Natural killer cell (primary cell): ENCODE measurements around the gene CEACAM7. TPM values are rescaled to one million over a fixed set of nuclear protein-coding genes. Genes with fewer than 3 reads are reported as not detected.

ENCODE experiments used
- ATAC-seq, 3 donors: fragments of 150-1000 bp in 2 of 3; fragments of 200-7000 bp in 1 of 3; cut with Tn5 transposase; 1 replicate in 1 of 3; 2 replicates in 2 of 3; pipeline ENCODE4 v1.10.0; 2021; ENCODE audit warnings: mild to moderate bottlenecking in 2 of 3, moderate library complexity in 2 of 3
- DNase-seq, 2 donors: peaks; one replicate each; pipeline versions ENCODE4 v3.0.0 to v3.0.0-alpha.2; 2013 to 2021; ENCODE audit warnings: mixed read lengths in 1 of 2
- H3K27ac ChIP-seq: one replicate; pipeline ENCODE4 v1.5.1; 2013; ENCODE audit warnings: mild to moderate bottlenecking, low read length
- H3K27me3 ChIP-seq: one replicate; pipeline ENCODE4 v1.6.1; 2013; ENCODE audit warnings: low read length; ENCODE audit not compliant: control insufficient read depth, insufficient read depth
- H3K36me3 ChIP-seq: one replicate; pipeline ENCODE4 v1.6.1; 2013; ENCODE audit warnings: low read length; ENCODE audit not compliant: control insufficient read depth, insufficient read depth
- H3K4me1 ChIP-seq: one replicate; pipeline ENCODE4 v1.6.1; 2013; ENCODE audit warnings: low read length; ENCODE audit not compliant: control insufficient read depth, insufficient read depth
- H3K4me3 ChIP-seq: one replicate; pipeline ENCODE4 v1.5.1; 2013; ENCODE audit warnings: low read length
- H3K9me3 ChIP-seq: one replicate; pipeline ENCODE4 v1.6.1; 2013; ENCODE audit warnings: low read length; ENCODE audit not compliant: control insufficient read depth, insufficient read depth
- H3K27ac Mint-ChIP-seq, 2 donors: one replicate each; pipeline ENCODE4 v1.8.0; 2022; ENCODE audit warnings: mild to moderate bottlenecking in 2 of 2, mixed read lengths in 2 of 2, moderate library complexity in 1 of 2
- H3K27me3 Mint-ChIP-seq, 2 donors: one replicate each; pipeline ENCODE4 v1.8.0; 2022; ENCODE audit warnings: low read depth in 2 of 2, mixed read lengths in 2 of 2
- H3K36me3 Mint-ChIP-seq: one replicate; pipeline ENCODE4 v1.8.0; 2022; ENCODE audit warnings: mixed read lengths
- H3K4me1 Mint-ChIP-seq, 2 donors: one replicate each; pipeline ENCODE4 v1.8.0; 2022; ENCODE audit warnings: mixed read lengths in 2 of 2
- H3K4me3 Mint-ChIP-seq: one replicate; pipeline ENCODE4 v1.8.0; 2022; ENCODE audit warnings: mild to moderate bottlenecking, moderate library complexity, mixed read lengths
- H3K9me3 Mint-ChIP-seq, 2 donors: one replicate each; pipeline ENCODE4 v1.8.0; 2022; ENCODE audit warnings: mixed read lengths in 2 of 2
- CTCF ChIP-seq: fragments of 200-600 bp; IDR thresholded peaks from one replicate; pipeline ENCODE4 v1.8.0; 2022; ENCODE audit warnings: antibody characterized with exemption
- WGBS: methylation state at CpG from one replicate; pipeline ENCODE4 v1.1.7; 2013; ENCODE audit warnings: missing lambda C conversion rate; ENCODE audit not compliant: insufficient coverage; 5-methylcytosine and 5-hydroxymethylcytosine counted together
- intact Hi-C: fragments of 100-400 bp; cut with micrococcal nuclease; formaldehyde crosslinking; loops from one replicate; pipeline ENCODE4 v1.14.2; 2022
- total RNA-seq, 4 donors: library from RNA; stranded (reverse); fragments of 120-200 nt in 1 of 4; gene quantifications; one replicate each; pipeline versions ENCODE4 v1.2.3 to v1.2.4, GENCODE V29; 2013 to 2022

CEACAM7 gene
- total RNA-seq, 3 donors from 2014 or later (not counting 1 experiment from before 2014, with no cell fraction given): not detected

- no peak overlapping the region for H3K27ac ChIP-seq
- Mint-ChIP-seq H3K36me3 (peaks cover 10% of the 10 kb centered on the region), H3K27me3 (peaks cover 25 to 33% of the 10 kb centered on the region in 2 donors), H3K27ac (no peak overlapping the region), H3K4me3 (no peak overlapping the region), H3K9me3 (peaks cover 0 to 6% of the 10 kb centered on the region in 2 donors), H3K4me1 (peaks cover 0 to 7% of the 10 kb centered on the region in 2 donors)
- no peaks in the 10 kb centered on the region for H3K27me3 ChIP-seq
- 69% methylated on average over 1 of the region's 1 CpG for whole genome bisulfite sequencing
- TF ChIP-seq CTCF: no peak
- no peak overlapping the region for H3K4me3 ChIP-seq
- no peaks in the 10 kb centered on the region for H3K36me3 ChIP-seq
- no peaks in the 10 kb centered on the region for H3K9me3 ChIP-seq
- intact Hi-C loops: no loop called here
- no peaks in the 10 kb centered on the region for H3K4me1 ChIP-seq
- ATAC-seq: no peak
- DNase-seq: no peak
Observed at GRCh38 chr19:41694196-41694595, 6.1 kb upstream of the CEACAM7 start.

- H3K36me3 ChIP-seq: no peaks in the 10 kb centered on the region
- Mint-ChIP-seq H3K9me3 (peaks cover 0 to 6% of the 10 kb centered on the region in 2 donors), H3K27me3 (peaks cover 15 to 26% of the 10 kb centered on the region in 2 donors), H3K36me3 (peaks cover 10% of the 10 kb centered on the region), H3K4me3 (no peak overlapping the region), H3K27ac (no peak overlapping the region), H3K4me1 (peaks cover 0 to 7% of the 10 kb centered on the region in 2 donors)
- peak in 1 of 2 donors; percentile 61 for DNase-seq
- no peaks in the 10 kb centered on the region for H3K27me3 ChIP-seq
- H3K4me1 ChIP-seq: no peaks in the 10 kb centered on the region
- intact Hi-C loops: loop anchor here (2.0 kb wide), 1 partner anchor 49 kb away; no protein-coding TSS in a partner anchor
- no peak overlapping the region for H3K4me3 ChIP-seq
- 42% methylated on average over 20 of the region's 20 CpGs for WGBS
- TF ChIP-seq CTCF: peak; percentile 62
- H3K27ac ChIP-seq: no peak overlapping the region
- ATAC-seq: peak in 2 of 3 donors; percentile 57 to 63
- no peaks in the 10 kb centered on the region for H3K9me3 ChIP-seq
Observed at GRCh38 chr19:41691268-41691970, 3.3 kb upstream of the CEACAM7 start.

- DNase-seq (no peak), ATAC-seq (no peak)
- H3K27ac Mint-ChIP-seq: no peak overlapping the region
- Histone ChIP-seq H3K27me3 (no peaks in the 10 kb centered on the region), H3K9me3 (no peaks in the 10 kb centered on the region), H3K27ac (no peak overlapping the region), H3K4me1 (no peaks in the 10 kb centered on the region), H3K4me3 (no peak overlapping the region), H3K36me3 (no peaks in the 10 kb centered on the region)
- H3K36me3 Mint-ChIP-seq: peaks cover 10% of the 10 kb centered on the region
- TF ChIP-seq CTCF: no peak
- peaks cover 11 to 26% of the 10 kb centered on the region in 2 donors for H3K27me3 Mint-ChIP-seq
- H3K4me3 Mint-ChIP-seq: no peak overlapping the region
- 80% methylated on average over 3 of the region's 3 CpGs for WGBS
- intact Hi-C loops: loop anchor here (2.0 kb wide), 1 partner anchor 48 kb away; no protein-coding TSS in a partner anchor
- H3K9me3 Mint-ChIP-seq: peaks cover 0 to 6% of the 10 kb centered on the region in 2 donors
- H3K4me1 Mint-ChIP-seq: peaks cover 0 to 7% of the 10 kb centered on the region in 2 donors
Observed at GRCh38 chr19:41690801-41691065, 2.7 kb upstream of the CEACAM7 start.
